IMR-90 (cell line): ENCODE measurements around the gene ZNF620. TPM values are rescaled to one million over a fixed set of nuclear protein-coding genes. Genes with fewer than 3 reads are reported as not detected.

ENCODE experiments used
- ATAC-seq: fragments of 200-7000 bp; cut with Tn5 transposase; 2 replicates; pipeline ENCODE4 v1.9.1; 2020; ENCODE audit warnings: low read depth, mild to moderate bottlenecking, moderate library complexity
- BruUV-seq: library from RNA; stranded (reverse); fragments of 400-500 nt; replicated peaks from 2 replicates; lab custom pipeline; 2021; lab: Mats Ljungman, UMichigan
- CTCF ChIA-PET: fragments of 300-600 bp; formaldehyde crosslinking; extraction: SDS; loops from one replicate; lab custom pipeline; 2021; ENCODE audit warnings: antibody characterized with exemption; lab: Yijun Ruan, JAX
- POLR2A ChIA-PET: fragments of 300-600 bp; sonication (Branson Sonifier 250); formaldehyde crosslinking; loops from one replicate; lab custom pipeline; 2022; ENCODE audit warnings: antibody characterized with exemption; ENCODE audit not compliant: unreplicated experiment; lab: Charles Lee
- DNase-seq: peaks from one replicate; pipeline ENCODE4 v3.0.0; 2013
- H2AFZ ChIP-seq: replicated peaks from 2 replicates; pipeline ENCODE3; 2013; ENCODE audit warnings: low read length, mild to moderate bottlenecking; ENCODE audit not compliant: poor library complexity
- H2AK5ac ChIP-seq: 2 replicates; pipeline ENCODE4 v1.6.1; 2013; ENCODE audit warnings: low read depth, low read length, inconsistent platforms
- H2AK9ac ChIP-seq: replicated peaks from 2 replicates; pipeline ENCODE3; 2013; ENCODE audit warnings: mild to moderate bottlenecking, low read depth, low read length, moderate library complexity; ENCODE audit not compliant: poor library complexity
- H2BK120ac ChIP-seq: 2 replicates; pipeline ENCODE4 v1.6.1; 2013; ENCODE audit warnings: low read depth, low read length, inconsistent platforms
- H2BK15ac ChIP-seq: 3 replicates; pipeline ENCODE4 v1.6.1; 2013; ENCODE audit warnings: low read depth, low read length, inconsistent platforms
- H2BK20ac ChIP-seq: 2 replicates; pipeline ENCODE4 v1.6.1; 2013; ENCODE audit warnings: low read depth, mild to moderate bottlenecking, inconsistent platforms, low read length, moderate library complexity
- H2BK5ac ChIP-seq: 2 replicates; pipeline ENCODE4 v1.6.1; 2013; ENCODE audit warnings: mild to moderate bottlenecking, low read depth, low read length, inconsistent platforms; ENCODE audit not compliant: poor library complexity, severe bottlenecking
- H3K14ac ChIP-seq: replicated peaks from 2 replicates; pipeline ENCODE4 v1.6.1; 2013; ENCODE audit warnings: low read depth, low read length, inconsistent platforms
- H3K18ac ChIP-seq: 2 replicates; pipeline ENCODE4 v1.6.1; 2013; ENCODE audit warnings: low read depth, low read length, control low read depth
- H3K23ac ChIP-seq: 2 replicates; pipeline ENCODE4 v1.6.1; 2013; ENCODE audit warnings: low read depth, low read length, inconsistent platforms
- H3K27ac ChIP-seq: 2 replicates; pipeline ENCODE4 v1.5.1; 2013; ENCODE audit warnings: mild to moderate bottlenecking, control low read depth, low read length; ENCODE audit not compliant: insufficient read depth
- H3K27me3 ChIP-seq: 2 replicates; pipeline ENCODE4 v1.6.1; 2013; ENCODE audit warnings: low read length; ENCODE audit not compliant: control insufficient read depth, insufficient read depth
- H3K36me3 ChIP-seq: 2 replicates; pipeline ENCODE4 v1.6.1; 2013; ENCODE audit warnings: low read length, mixed read lengths; ENCODE audit not compliant: control insufficient read depth, insufficient read depth
- H3K4ac ChIP-seq: 2 replicates; pipeline ENCODE4 v1.6.1; 2013; ENCODE audit warnings: low read depth, low read length, inconsistent platforms
- H3K4me1 ChIP-seq: 2 replicates; pipeline ENCODE4 v1.6.1; 2013; ENCODE audit warnings: low read length, mixed read lengths; ENCODE audit not compliant: control insufficient read depth, insufficient read depth
- H3K4me2 ChIP-seq: 2 replicates; pipeline ENCODE4 v1.6.1; 2013; ENCODE audit warnings: low read depth, mild to moderate bottlenecking, control low read depth, low read length, moderate library complexity
- H3K4me3 ChIP-seq: 2 replicates; pipeline ENCODE4 v1.5.1; 2013; ENCODE audit warnings: low read depth, mild to moderate bottlenecking, control low read depth, low read length, moderate library complexity; ENCODE audit not compliant: insufficient read depth
- H3K56ac ChIP-seq: 2 replicates; pipeline ENCODE4 v1.6.1; 2013; ENCODE audit warnings: low read length, inconsistent platforms; ENCODE audit not compliant: insufficient read depth; ENCODE audit errors: extremely low read depth
- H3K79me1 ChIP-seq, 2 experiments: 2 replicates each; pipeline ENCODE4 v1.6.1; 2013; ENCODE audit warnings: low read length in 2 of 2, inconsistent platforms in 1 of 2, low read depth in 1 of 2
- H3K9ac ChIP-seq: 2 replicates; pipeline ENCODE4 v1.6.1; 2013; ENCODE audit warnings: low read depth, low read length, control low read depth
- H3K9me1 ChIP-seq: 2 replicates; pipeline ENCODE4 v1.6.1; 2013; ENCODE audit warnings: low read length, inconsistent platforms; ENCODE audit not compliant: insufficient read depth
- H3K9me3 ChIP-seq: 2 replicates; pipeline ENCODE4 v1.6.1; 2013; ENCODE audit warnings: low read length; ENCODE audit not compliant: control insufficient read depth, insufficient read depth
- H4K20me1 ChIP-seq: 2 replicates; pipeline ENCODE4 v1.6.1; 2013; ENCODE audit warnings: low read length, inconsistent platforms; ENCODE audit not compliant: insufficient read depth
- H4K5ac ChIP-seq: 2 replicates; pipeline ENCODE4 v1.6.1; 2013; ENCODE audit warnings: mild to moderate bottlenecking, low read depth, low read length, control low read depth
- H4K8ac ChIP-seq, 2 experiments: 2 replicates each; pipeline ENCODE4 v1.6.1; 2013; ENCODE audit warnings: low read depth in 2 of 2, low read length in 2 of 2, control low read depth in 1 of 2, inconsistent platforms in 1 of 2
- H4K91ac ChIP-seq: 2 replicates; pipeline ENCODE4 v1.6.1; 2013; ENCODE audit warnings: low read depth, low read length, inconsistent platforms; ENCODE audit not compliant: insufficient read depth
- BHLHE40 ChIP-seq: fragments of 150-350 bp; IDR thresholded peaks from 2 replicates; pipeline ENCODE4 v1.6.1; 2016; ENCODE audit warnings: mild to moderate bottlenecking, low read depth, low read length
- CEBPB ChIP-seq: IDR thresholded peaks from 2 replicates; pipeline ENCODE4 v1.6.1; 2012; ENCODE audit warnings: low read depth, low read length, improper control_type of control experiment
- CHD1 ChIP-seq: IDR thresholded peaks from 2 replicates; pipeline ENCODE4 v1.6.1; 2012; ENCODE audit warnings: low read depth, low read length, improper control_type of control experiment
- CTCF ChIP-seq: conservative IDR thresholded peaks from 2 replicates; pipeline ENCODE4 v1.5.1; 2012; ENCODE audit warnings: mild to moderate bottlenecking, low read depth, low read length, improper control_type of control experiment
- ELK1 ChIP-seq: fragments of 150-350 bp; IDR thresholded peaks from 2 replicates; pipeline ENCODE4 v1.6.1; 2016; ENCODE audit warnings: low read depth, mild to moderate bottlenecking, low read length, moderate library complexity, borderline replicate concordance
- FOS ChIP-seq: fragments of 150-350 bp; IDR thresholded peaks from 2 replicates; pipeline ENCODE4 v1.6.1; 2016; ENCODE audit warnings: low read depth, low read length
- MAFK ChIP-seq: IDR thresholded peaks from 2 replicates; pipeline ENCODE4 v1.6.1; 2012; ENCODE audit warnings: low read depth, low read length, improper control_type of control experiment
- MAZ ChIP-seq: IDR thresholded peaks from 2 replicates; pipeline ENCODE4 v1.6.1; 2012; ENCODE audit warnings: low read depth, mild to moderate bottlenecking, low read length, improper control_type of control experiment, moderate library complexity, borderline replicate concordance
- NFE2L2 ChIP-seq: fragments of 150-350 bp; IDR thresholded peaks from 2 replicates; pipeline ENCODE4 v1.6.1; 2016; ENCODE audit warnings: low read depth, mild to moderate bottlenecking, low read length
- POLR2A ChIP-seq: IDR thresholded peaks from 2 replicates; pipeline ENCODE4 v1.6.1; 2012; ENCODE audit warnings: mild to moderate bottlenecking, low read depth, low read length
- RAD21 ChIP-seq: IDR thresholded peaks from 2 replicates; pipeline ENCODE4 v1.6.1; 2012; ENCODE audit warnings: low read length, improper control_type of control experiment
- RCOR1 ChIP-seq: IDR thresholded peaks from 2 replicates; pipeline ENCODE4 v1.6.1; 2012; ENCODE audit warnings: mild to moderate bottlenecking, low read length, improper control_type of control experiment; ENCODE audit not compliant: insufficient replicate concordance
- RFX5 ChIP-seq: IDR thresholded peaks from 2 replicates; pipeline ENCODE4 v1.8.0; 2012; ENCODE audit warnings: low read depth, mild to moderate bottlenecking, low read length, moderate library complexity
- SMC3 ChIP-seq: fragments of 150-350 bp; IDR thresholded peaks from 2 replicates; pipeline ENCODE4 v1.6.1; 2016; ENCODE audit warnings: low read depth, mild to moderate bottlenecking, antibody characterized with exemption, low read length, moderate library complexity
- USF2 ChIP-seq: fragments of 150-350 bp; IDR thresholded peaks from 2 replicates; pipeline ENCODE4 v1.6.1; 2017; ENCODE audit warnings: mild to moderate bottlenecking, antibody characterized with exemption, low read length, low read depth
- WGBS, 2 experiments: methylation state at CpG; one replicate each; pipeline versions ENCODE4 v1.1.5 to v1.1.7; 2013; ENCODE audit warnings: missing lambda C conversion rate in 2 of 2; ENCODE audit not compliant: insufficient read length in 1 of 2; ENCODE audit errors: extremely low coverage in 2 of 2; 5-methylcytosine and 5-hydroxymethylcytosine counted together
- dilution Hi-C: fragments of 300-500 bp; cut with HindIII; formaldehyde crosslinking; loops from one replicate; pipeline ENCODE4 v1.14.3; 2018; ENCODE audit warnings: low sequenced_read_pairs; ENCODE audit not compliant: unreplicated experiment
- in situ Hi-C: fragments of 300-500 bp; cut with MboI; formaldehyde crosslinking; loops from 3 replicates; pipeline ENCODE4 v1.14.3; 2019; ENCODE audit warnings: low sequenced_read_pairs, inconsistent platforms, mixed read lengths
- intact Hi-C: fragments of 100-400 bp; cut with micrococcal nuclease; formaldehyde crosslinking; loops from 2 replicates; pipeline ENCODE4 v1.10.0; 2022
- polyA plus RNA-seq, 3 experiments: library from polyadenylated mRNA; depleted of rRNA; stranded (reverse); fragments of >200 nt; gene quantifications; 2 replicates each; pipeline ENCODE4 v1.2.3, GENCODE V29; 2012; ENCODE audit warnings: low replicate concordance in 1 of 3
- total RNA-seq: library from RNA; depleted of rRNA; stranded (reverse); fragments of >200 nt; gene quantifications from 2 replicates; pipeline ENCODE4 v1.2.3, GENCODE V29; 2012

Gene ZNF620
- total and polyA plus RNA-seq, 2 of the 4 experiments (the other 2 are of a cell fraction): 0.48 to 0.72 TPM

GRCh38 chr3:40465456-40465855 lies 40.4 kb upstream of the ZNF620 start:
- no peak for TF ChIP-seq NFE2L2
- TF ChIP-seq FOS: no peak
- TF ChIP-seq BHLHE40: no peak
- no peak for TF ChIP-seq CTCF
- TF ChIP-seq RAD21: no peak
- TF ChIP-seq USF2: no peak
- TF ChIP-seq MAFK: no peak
- no peak for TF ChIP-seq POLR2A
- TF ChIP-seq SMC3: no peak
- TF ChIP-seq CHD1: no peak
- no peak for TF ChIP-seq RCOR1
- TF ChIP-seq RFX5: no peak
- TF ChIP-seq CEBPB: no peak
- TF ChIP-seq ELK1: no peak
- no peak for TF ChIP-seq MAZ
- no peak overlapping the region for H2BK15ac ChIP-seq
- no peak overlapping the region for H3K4me2 ChIP-seq
- ChIA-PET POLR2A (no interaction called here), CTCF (interaction anchor here (0.6 to 1.3 kb wide), 2 partner anchors 11 to 14 kb away, joined by 3 read pairs; partner anchors contain the start of gene ZNF619)
- H4K8ac ChIP-seq: no peak overlapping the region
- H3K79me1 ChIP-seq: peaks cover 0 to 9% of the 10 kb centered on the region in 2 experiments; a peak in 3 of 4 replicates
- no peaks in the 10 kb centered on the region for H3K9me3 ChIP-seq
- H3K56ac ChIP-seq: no peak overlapping the region
- DNase-seq (no peak), ATAC-seq (no peak)
- H3K4me3 ChIP-seq: no peak overlapping the region
- no peak overlapping the region for H3K18ac ChIP-seq
- no peak overlapping the region for H2AK9ac ChIP-seq
- in situ Hi-C loops (no loop called here), dilution Hi-C loops (no loop called here), intact Hi-C loops (no loop called here)
- no peak overlapping the region for H3K4ac ChIP-seq
- H2AK5ac ChIP-seq: no peak overlapping the region
- no peak overlapping the region for H4K5ac ChIP-seq
- H3K4me1 ChIP-seq: no peaks in the 10 kb centered on the region
- no peak overlapping the region for H4K91ac ChIP-seq
- H2BK5ac ChIP-seq: no peak overlapping the region
- H2AFZ ChIP-seq: no peak overlapping the region
- H3K23ac ChIP-seq: no peak overlapping the region
- H2BK20ac ChIP-seq: no peak overlapping the region
- no TSS peak for BruUV-seq
- H3K9me1 ChIP-seq: 0 out of 2 replicates have a peak, but pooled peaks cover 2% of the 10 kb centered on the region
- no peak overlapping the region for H3K14ac ChIP-seq
- H3K9ac ChIP-seq: no peak overlapping the region
- no peak overlapping the region for H2BK120ac ChIP-seq
- WGBS, 2 experiments: no CpG with 5 or more reads among the region's 2 CpGs
- peaks cover 27% of the 10 kb centered on the region for H3K36me3 ChIP-seq
- peaks cover 5% of the 10 kb centered on the region; the same call in 1 of the 2 replicates for H4K20me1 ChIP-seq
- H3K27ac ChIP-seq: no peak overlapping the region
- H3K27me3 ChIP-seq: no peaks in the 10 kb centered on the region
